ENCODE measurements around the gene FARS2.

- no peak for TF ChIP-seq POLR2A (IDR thresholded peaks at IDR 0.05; ENCODE audit: low read depth, low read length)
- TF ChIP-seq POLR2AphosphoS5 (IDR thresholded peaks at IDR 0.05; ENCODE audit: low read depth, low read length): no peak
These were observed 245.9 kb downstream of the FARS2 start for GRCh38 chr6:5507131-5507681.
